ENCODE results near the gene ABTB2. TPM values are rescaled to one million over a fixed set of nuclear protein-coding genes. Genes with fewer than 3 reads are reported as not detected.

The ABTB2 gene
- total and polyA plus RNA-seq, 2 experiments from 2014 or later = 2.6 to 12.1 TPM

DNA sequence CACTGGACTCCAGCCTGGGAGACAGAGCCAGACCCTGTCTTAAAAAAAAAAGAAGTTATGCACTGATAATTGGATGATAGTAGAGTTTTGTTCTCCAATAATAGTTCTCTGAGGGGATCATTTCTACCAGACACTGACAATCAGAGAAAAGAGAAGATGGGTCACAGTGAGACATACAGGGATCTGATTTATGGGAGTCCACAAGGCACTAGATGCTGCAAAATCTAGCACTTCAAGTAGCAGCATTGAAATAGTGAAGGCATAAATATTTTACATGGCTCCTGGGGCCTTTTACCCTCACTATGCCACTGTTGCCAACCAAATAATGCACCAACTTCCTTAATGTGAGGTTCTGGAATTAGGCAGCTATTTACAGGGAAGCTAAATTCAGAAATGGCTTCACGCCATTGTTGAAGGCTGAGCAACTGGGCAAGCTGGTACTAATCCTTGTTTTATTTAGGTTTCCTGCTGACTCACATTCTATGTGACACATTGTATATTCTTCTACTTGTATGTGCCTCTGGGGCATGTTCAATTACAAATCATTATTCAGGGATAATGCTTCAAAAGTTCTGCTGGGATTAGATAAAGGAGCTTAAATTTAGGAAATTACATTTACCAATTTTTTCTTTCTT, 38.2 kb upstream of the ABTB2 start:
- Mint-ChIP-seq H3K36me3 (ENCODE audit: low read depth) (no peaks in the 10 kb centered on the region), H3K4me1 (peaks cover 10% of the 10 kb centered on the region), H3K4me3 (no peak overlapping the region), H3K27me3 (ENCODE audit: insufficient read depth, low read depth, poor library complexity) (peaks cover 2% of the 10 kb centered on the region), H3K27ac (no peak overlapping the region), H3K9me3 (peaks cover 2% of the 10 kb centered on the region; the same call in 1 of the 3 replicates)
- H3K9me2 ChIP-seq (ENCODE audit: insufficient read depth) = no peaks in the 10 kb centered on the region
- DNase-seq (ENCODE audit: low spot score) (no peak), ATAC-seq (no peak)
- H3K79me2 ChIP-seq (replicated peaks; ENCODE audit: insufficient read depth) = no peaks in the 10 kb centered on the region
- no peaks in the 10 kb centered on the region for H3K36me3 ChIP-seq (ENCODE audit: insufficient read depth)
- no peaks in the 10 kb centered on the region for H3F3A ChIP-seq (replicated peaks; ENCODE audit: low read depth)
- H3K4me2 ChIP-seq = no peak overlapping the region
- no peak overlapping the region for H3K27ac ChIP-seq (ENCODE audit: low read depth)
- no peaks in the 10 kb centered on the region for H3K4me1 ChIP-seq (ENCODE audit: insufficient read depth)
- no peak overlapping the region for H3K4me3 ChIP-seq
- TF ChIP-seq STAT1 (IDR thresholded peaks at IDR 0.05; ENCODE audit: unreplicated experiment) (no peak), CTCF (conservative IDR thresholded peaks at IDR 0.05; ENCODE audit: low read depth in 2 of 2) (no peak), NANOG (IDR thresholded peaks at IDR 0.05; ENCODE audit: borderline replicate concordance) (no peak), JUNB (IDR thresholded peaks at IDR 0.05; ENCODE audit: unreplicated experiment) (no peak), ZNF462 (CRISPR knock-in tag; IDR thresholded peaks at IDR 0.05) (no peak), ETS1 (IDR thresholded peaks at IDR 0.05) (no peak), EZH2phosphoT487 (IDR thresholded peaks at IDR 0.05; ENCODE audit: unreplicated experiment) (no peak), ZNF331 (CRISPR knock-in tag; IDR thresholded peaks at IDR 0.05; ENCODE audit: low read depth) (no peak), POLR2AphosphoS5 (IDR thresholded peaks at IDR 0.05; ENCODE audit: low read depth) (no peak), CREB1 (CRISPR knock-in tag; IDR thresholded peaks at IDR 0.05; ENCODE audit: low read depth) (no peak), EZH2 (IDR thresholded peaks at IDR 0.05; ENCODE audit: low read depth, unreplicated experiment) (no peak), ZNF114 (CRISPR knock-in tag; IDR thresholded peaks at IDR 0.05) (no peak)
- TF ChIP-seq, protein P1, sequence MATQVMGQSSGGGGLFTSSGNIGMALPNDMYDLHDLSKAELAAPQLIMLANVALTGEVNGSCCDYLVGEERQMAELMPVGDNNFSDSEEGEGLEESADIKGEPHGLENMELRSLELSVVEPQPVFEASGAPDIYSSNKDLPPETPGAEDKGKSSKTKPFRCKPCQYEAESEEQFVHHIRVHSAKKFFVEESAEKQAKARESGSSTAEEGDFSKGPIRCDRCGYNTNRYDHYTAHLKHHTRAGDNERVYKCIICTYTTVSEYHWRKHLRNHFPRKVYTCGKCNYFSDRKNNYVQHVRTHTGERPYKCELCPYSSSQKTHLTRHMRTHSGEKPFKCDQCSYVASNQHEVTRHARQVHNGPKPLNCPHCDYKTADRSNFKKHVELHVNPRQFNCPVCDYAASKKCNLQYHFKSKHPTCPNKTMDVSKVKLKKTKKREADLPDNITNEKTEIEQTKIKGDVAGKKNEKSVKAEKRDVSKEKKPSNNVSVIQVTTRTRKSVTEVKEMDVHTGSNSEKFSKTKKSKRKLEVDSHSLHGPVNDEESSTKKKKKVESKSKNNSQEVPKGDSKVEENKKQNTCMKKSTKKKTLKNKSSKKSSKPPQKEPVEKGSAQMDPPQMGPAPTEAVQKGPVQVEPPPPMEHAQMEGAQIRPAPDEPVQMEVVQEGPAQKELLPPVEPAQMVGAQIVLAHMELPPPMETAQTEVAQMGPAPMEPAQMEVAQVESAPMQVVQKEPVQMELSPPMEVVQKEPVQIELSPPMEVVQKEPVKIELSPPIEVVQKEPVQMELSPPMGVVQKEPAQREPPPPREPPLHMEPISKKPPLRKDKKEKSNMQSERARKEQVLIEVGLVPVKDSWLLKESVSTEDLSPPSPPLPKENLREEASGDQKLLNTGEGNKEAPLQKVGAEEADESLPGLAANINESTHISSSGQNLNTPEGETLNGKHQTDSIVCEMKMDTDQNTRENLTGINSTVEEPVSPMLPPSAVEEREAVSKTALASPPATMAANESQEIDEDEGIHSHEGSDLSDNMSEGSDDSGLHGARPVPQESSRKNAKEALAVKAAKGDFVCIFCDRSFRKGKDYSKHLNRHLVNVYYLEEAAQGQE (IDR thresholded peaks at IDR 0.05; ENCODE audit: unreplicated experiment) = no peak
- H2AFZ ChIP-seq = no peak overlapping the region
- no peaks in the 10 kb centered on the region for H4K20me1 ChIP-seq (replicated peaks; ENCODE audit: insufficient read depth)
- no peaks in the 10 kb centered on the region for H3K27me3 ChIP-seq (ENCODE audit: insufficient read depth)

Data from GM23338 (cell line).